NCI-H1417 (cell line): ENCODE results near the gene RAB11FIP3.
"Not testable (repeated sequence)": the region's sequence is repeated elsewhere in the genome, so short reads cannot be mapped to it uniquely, and the experiment has no call there.

ENCODE experiments used
- DNase-seq, 3 experiments: peaks; one replicate each; lab custom pipeline; 2025; lab: John Stamatoyannopoulos, UW

The RAB11FIP3 gene

GRCh38 chr16:425082-425718, at the start of gene RAB11FIP3:
Gene RAB11FIP3 (plus strand): TSS chr16:425649. CDS start chr16:426007, 358 bp downstream.
- DNase-seq, result peak; percentile 86 to 95 (median 91)

GRCh38 chr16:375927-376816, 49.3 kb upstream of the RAB11FIP3 start:
- DNase-seq, result no peak

- no peak for DNase-seq
Measured at GRCh38 chr16:376817-377418, 48.5 kb upstream of the RAB11FIP3 start.

GRCh38 chr16:377419-377951, 48.0 kb upstream of the RAB11FIP3 start:
- DNase-seq, result no peak

GRCh38 chr16:378113-378820, 47.2 kb upstream of the RAB11FIP3 start:
- not testable (repeated sequence) for DNase-seq

- DNase-seq, result no peak
Measured at GRCh38 chr16:378821-379182, 46.6 kb upstream of the RAB11FIP3 start.

- DNase-seq, result peak; percentile 79 to 98 (median 88)
Measured at GRCh38 chr16:379183-379960, 46.1 kb upstream of the RAB11FIP3 start.

GRCh38 chr16:379961-380761, 45.3 kb upstream of the RAB11FIP3 start:
- DNase-seq, result no peak

- peak in 1 of 3 experiments; percentile 40 for DNase-seq
Measured at GRCh38 chr16:380762-381011, 44.8 kb upstream of the RAB11FIP3 start.

GRCh38 chr16:381012-381788, 44.2 kb upstream of the RAB11FIP3 start:
- peak; percentile 48 to 69 (median 50) for DNase-seq

- DNase-seq, result peak; percentile 59 to 89 (median 63)
Measured at GRCh38 chr16:381789-382717, 43.4 kb upstream of the RAB11FIP3 start, which contains the start of gene PGAP6. Gene PGAP6 (minus strand): TSS chr16:381978. CDS start chr16:381821, 157 bp downstream.

GRCh38 chr16:383326-384051, 42.0 kb upstream of the RAB11FIP3 start:
- peak; percentile 50 to 74 (median 71) for DNase-seq

- peak in 1 of 3 experiments; percentile 41 for DNase-seq
Measured at GRCh38 chr16:386641-387156, 38.8 kb upstream of the RAB11FIP3 start.

GRCh38 chr16:387761-388666, 37.4 kb upstream of the RAB11FIP3 start:
- not testable (repeated sequence) for DNase-seq

GRCh38 chr16:389352-389751, 36.1 kb upstream of the RAB11FIP3 start:
- no peak for DNase-seq

GRCh38 chr16:391885-392335, 33.5 kb upstream of the RAB11FIP3 start:
- DNase-seq, result peak; percentile 30 to 73 (median 61)
